IPS-NIHi11 (cell line): Measurements from ENCODE around the gene SERPINB11.
"Not testable (repeated sequence)": the region's sequence is repeated elsewhere in the genome, so short reads cannot be mapped to it uniquely, and the experiment has no call there.

ENCODE experiments used
- DNase-seq: peaks from one replicate; pipeline ENCODE4 v3.0.0; 2012; ENCODE audit warnings: mixed read lengths, low spot score

SERPINB11 gene

GRCh38 chr18:63702660-63703059 is at the start of gene SERPINB11:
Gene SERPINB11, plus strand, starts transcription at chr18:63702960. Its CDS starts 7,234 bp downstream, at chr18:63710194.
- no peak for DNase-seq

GRCh38 chr18:63658920-63659319 is 43.8 kb upstream of the SERPINB11 start:
- DNase-seq: not testable (repeated sequence)

- DNase-seq: not testable (repeated sequence)
Observed at GRCh38 chr18:63661750-63662149, 41.0 kb upstream of the SERPINB11 start, which contains the start of gene SERPINB3. Gene SERPINB3, minus strand, starts transcription at chr18:63661893. Its CDS starts 677 bp downstream, at chr18:63661216.

- DNase-seq: no peak
Observed at GRCh38 chr18:63664571-63664970, 38.2 kb upstream of the SERPINB11 start.

- DNase-seq: peak; percentile 46
Observed at GRCh38 chr18:63676526-63677323, 26.0 kb upstream of the SERPINB11 start.

- no peak for DNase-seq
Observed at GRCh38 chr18:63677500-63678225, 25.1 kb upstream of the SERPINB11 start.

- no peak for DNase-seq
Observed at GRCh38 chr18:63679820-63680606, 22.7 kb upstream of the SERPINB11 start.

GRCh38 chr18:63681449-63682340 is 21.1 kb upstream of the SERPINB11 start:
- DNase-seq: no peak

- DNase-seq: peak; percentile 45
Observed at GRCh38 chr18:63683152-63683551, 19.6 kb upstream of the SERPINB11 start.

- no peak for DNase-seq
Observed at GRCh38 chr18:63683890-63684289, 18.9 kb upstream of the SERPINB11 start.

- DNase-seq: no peak
Observed at GRCh38 chr18:63684718-63685117, 18.0 kb upstream of the SERPINB11 start.

- no peak for DNase-seq
Observed at GRCh38 chr18:63686871-63687270, 15.9 kb upstream of the SERPINB11 start.

GRCh38 chr18:63689064-63689463 is 13.7 kb upstream of the SERPINB11 start:
- DNase-seq: no peak

GRCh38 chr18:63697097-63697660 is 5.6 kb upstream of the SERPINB11 start:
- DNase-seq: no peak

GRCh38 chr18:63700501-63700900 is 2.3 kb upstream of the SERPINB11 start:
- DNase-seq: no peak

- no peak for DNase-seq
Observed at GRCh38 chr18:63701952-63702351, 808 bp upstream of the SERPINB11 start.

GRCh38 chr18:63705401-63705800 is 2.6 kb downstream of the SERPINB11 start:
- DNase-seq: no peak

GRCh38 chr18:63707816-63708215 is 5.1 kb downstream of the SERPINB11 start:
- DNase-seq: no peak

GRCh38 chr18:63708650-63709049 is 5.9 kb downstream of the SERPINB11 start:
- DNase-seq: no peak

GRCh38 chr18:63725682-63726480 is 23.1 kb downstream of the SERPINB11 start:
- no peak for DNase-seq
